Measurements from ENCODE around the gene ACSS2.

The ACSS2 gene

DNA sequence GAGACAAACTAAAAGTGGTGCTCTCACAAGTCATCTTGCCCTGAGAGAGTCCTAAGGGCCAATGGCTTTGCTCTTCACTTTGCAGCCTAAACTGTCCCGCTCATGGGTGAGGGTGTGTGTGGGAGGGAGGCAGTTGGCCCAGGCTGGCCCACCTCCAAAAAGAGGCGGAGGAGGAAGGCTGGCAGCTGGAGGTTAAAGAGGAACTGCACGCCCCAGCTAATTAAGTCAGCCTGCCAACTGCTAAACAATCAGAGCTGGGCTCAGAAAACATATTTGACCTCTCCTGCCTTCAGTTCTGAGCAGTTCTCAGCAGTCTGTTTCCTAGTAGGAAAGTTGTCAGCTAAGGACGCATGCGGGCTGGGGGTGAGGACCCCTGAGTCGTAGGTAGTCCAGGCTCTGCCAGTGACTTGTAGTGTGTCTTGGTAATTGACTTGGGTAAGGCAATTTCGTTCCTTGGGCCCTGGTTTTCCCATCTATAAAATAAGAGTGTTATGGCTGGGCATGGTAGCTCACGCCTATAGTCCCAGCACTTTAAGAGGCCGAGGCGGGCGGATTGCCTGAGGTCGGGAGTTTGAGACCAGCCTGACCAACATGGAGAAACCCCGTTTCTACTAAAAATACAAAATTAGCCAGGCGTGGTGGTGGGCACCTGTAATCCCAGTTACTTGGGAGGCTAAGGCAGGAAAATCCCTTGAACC is 62.2 kb downstream of the ACSS2 start:
- Histone ChIP-seq H3K4me1 (ENCODE audit: insufficient read depth, low read length) (no peaks in the 10 kb centered on the region), H3K27ac (ENCODE audit: low read depth, low read length) (no peak overlapping the region)

DNA sequence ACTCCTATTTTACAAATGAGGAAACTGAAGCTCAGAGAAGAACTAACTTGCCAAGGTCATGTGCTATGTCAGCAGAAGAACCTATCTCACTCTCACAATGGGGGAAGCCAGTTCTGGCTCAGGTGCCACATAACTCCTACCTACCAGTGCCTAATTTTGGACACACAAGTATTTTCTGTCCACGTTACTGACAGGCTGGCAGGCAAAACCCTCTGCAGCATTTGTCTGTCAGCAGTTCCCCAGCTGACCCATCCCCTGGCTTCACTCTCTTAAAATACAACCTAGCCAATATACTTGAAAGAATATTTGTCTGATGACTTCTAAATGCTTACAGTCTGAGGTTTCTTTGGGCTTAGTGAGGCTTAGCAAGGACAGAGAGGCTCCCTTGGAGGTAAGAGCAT is 63.7 kb downstream of the ACSS2 start:
- WGBS, result 88% methylated on average over 1 of the region's 1 CpG
- Histone ChIP-seq H3K9me3 (ENCODE audit: insufficient read depth, low read depth, low read length) (no peaks in the 10 kb centered on the region), H3K9ac (ENCODE audit: low read depth, low read length) (no peak overlapping the region), H3K4me3 (ENCODE audit: low read length) (no peak overlapping the region), H3K27me3 (ENCODE audit: insufficient read depth, low read length) (no peaks in the 10 kb centered on the region), H3K4me1 (ENCODE audit: insufficient read depth, low read length) (no peaks in the 10 kb centered on the region), H3K36me3 (ENCODE audit: insufficient read depth, low read length) (peaks cover 74% of the 10 kb centered on the region), H3K27ac (ENCODE audit: low read depth, low read length) (no peak overlapping the region)

More for the DNA sequence above, 62.2 kb downstream of the ACSS2 start:
- no peaks in the 10 kb centered on the region for H3K27me3 ChIP-seq (ENCODE audit: insufficient read depth, low read length)
- no peak overlapping the region for H3K4me3 ChIP-seq (ENCODE audit: low read length)
- 98% methylated on average over 14 of the region's 14 CpGs for WGBS
- H3K9me3 ChIP-seq (ENCODE audit: insufficient read depth, low read depth, low read length), result no peaks in the 10 kb centered on the region
- peaks cover 69% of the 10 kb centered on the region for H3K36me3 ChIP-seq (ENCODE audit: insufficient read depth, low read length)
- no peak overlapping the region for H3K9ac ChIP-seq (ENCODE audit: low read depth, low read length)

DNA sequence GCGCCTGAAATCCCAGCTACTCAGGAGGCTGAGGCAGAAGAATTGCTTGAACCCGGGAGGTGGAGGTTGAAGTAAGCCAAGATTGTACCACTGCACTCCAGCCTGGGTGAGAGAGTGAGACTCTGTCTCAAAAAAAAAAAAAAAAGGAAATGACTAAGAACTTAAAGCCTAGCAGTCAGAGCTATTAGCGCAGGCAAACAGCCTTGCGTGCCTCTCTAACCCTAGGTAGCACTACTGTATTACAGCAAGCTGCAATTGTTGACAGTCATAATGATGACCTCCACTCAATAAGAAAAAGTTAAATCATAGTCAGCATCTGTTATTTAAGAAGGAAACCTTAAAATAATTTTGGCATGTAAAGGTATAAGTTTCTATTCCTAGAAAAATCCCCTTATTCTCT is 64.8 kb downstream of the ACSS2 start:
- Histone ChIP-seq H3K27me3 (ENCODE audit: insufficient read depth, low read length) (no peaks in the 10 kb centered on the region), H3K4me3 (ENCODE audit: low read length) (no peak overlapping the region), H3K9ac (ENCODE audit: low read depth, low read length) (no peak overlapping the region), H3K27ac (ENCODE audit: low read depth, low read length) (no peak overlapping the region), H3K36me3 (ENCODE audit: insufficient read depth, low read length) (peaks cover 73% of the 10 kb centered on the region), H3K4me1 (ENCODE audit: insufficient read depth, low read length) (no peaks in the 10 kb centered on the region), H3K9me3 (ENCODE audit: insufficient read depth, low read depth, low read length) (no peaks in the 10 kb centered on the region)
- 93% methylated on average over 4 of the region's 4 CpGs for WGBS

DNA sequence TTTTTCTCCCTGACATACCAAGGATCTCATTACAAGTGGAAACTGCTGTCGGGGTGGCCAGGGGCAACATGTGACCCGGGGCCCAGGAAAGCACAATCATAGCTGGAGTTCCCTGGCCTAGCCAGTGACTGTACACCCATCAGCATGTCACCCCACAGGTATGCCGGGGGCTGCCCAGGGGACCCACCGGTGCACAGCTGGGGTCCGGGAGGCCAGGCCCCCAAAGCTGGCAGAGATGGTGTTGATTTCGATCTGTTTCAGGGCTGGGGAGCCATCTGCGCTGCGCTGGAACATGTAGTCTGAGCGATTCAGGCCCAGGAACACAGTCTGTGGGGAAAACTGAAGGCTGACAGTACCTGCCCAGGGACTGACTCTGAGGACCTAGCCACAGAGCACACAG is 65.9 kb downstream of the ACSS2 start:
- Histone ChIP-seq H3K4me3 (ENCODE audit: low read length) (no peak overlapping the region), H3K27ac (ENCODE audit: low read depth, low read length) (no peak overlapping the region), H3K4me1 (ENCODE audit: insufficient read depth, low read length) (no peaks in the 10 kb centered on the region), H3K9me3 (ENCODE audit: insufficient read depth, low read depth, low read length) (no peaks in the 10 kb centered on the region), H3K27me3 (ENCODE audit: insufficient read depth, low read length) (no peaks in the 10 kb centered on the region), H3K9ac (ENCODE audit: low read depth, low read length) (no peak overlapping the region), H3K36me3 (ENCODE audit: insufficient read depth, low read length) (peaks cover 70% of the 10 kb centered on the region)
- 93% methylated on average over 9 of the region's 9 CpGs for WGBS

DNA sequence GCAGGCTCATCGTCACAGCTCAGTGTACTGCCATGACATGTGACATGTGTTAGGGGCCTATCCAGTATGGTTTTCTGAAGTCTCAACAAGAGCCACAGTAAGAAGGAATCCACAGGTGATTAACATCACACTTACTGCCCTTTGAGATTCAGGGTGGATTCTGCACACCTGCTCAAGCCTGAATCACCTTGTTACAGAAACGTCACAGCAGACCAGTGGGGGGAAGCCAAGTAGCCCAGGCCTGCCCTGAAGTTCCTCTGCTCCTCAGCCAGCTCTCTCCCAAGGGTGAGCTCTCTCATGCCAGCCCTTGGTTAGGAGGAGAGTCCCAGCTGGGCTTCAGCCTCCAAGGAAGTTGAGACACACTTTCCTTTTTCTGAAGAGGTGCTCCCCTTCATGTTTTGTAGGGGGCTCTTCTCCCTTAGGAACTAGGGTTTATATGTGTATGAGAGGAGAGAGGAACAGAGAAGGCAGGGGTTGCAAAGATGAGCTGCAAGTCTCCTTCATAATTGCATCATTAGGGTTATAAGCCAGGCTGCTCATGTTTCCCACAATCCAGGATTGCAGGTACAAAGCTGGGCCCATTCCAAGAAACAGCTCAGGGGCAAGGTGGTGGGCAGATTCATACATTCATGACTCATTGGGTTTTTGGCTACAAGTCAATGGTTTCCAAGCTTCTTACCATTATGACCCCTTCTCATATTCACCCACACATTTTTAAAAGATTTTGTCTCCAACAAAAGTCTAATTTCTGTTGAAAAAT is 67.6 kb downstream of the ACSS2 start:
- H3K4me1 ChIP-seq (ENCODE audit: insufficient read depth, low read length), result no peaks in the 10 kb centered on the region
- H3K9ac ChIP-seq (ENCODE audit: low read depth, low read length), result no peak overlapping the region
- H3K9me3 ChIP-seq (ENCODE audit: insufficient read depth, low read depth, low read length), result no peaks in the 10 kb centered on the region
- H3K27ac ChIP-seq (ENCODE audit: low read depth, low read length), result no peak overlapping the region
- no peaks in the 10 kb centered on the region for H3K27me3 ChIP-seq (ENCODE audit: insufficient read depth, low read length)
- 89% methylated on average over 2 of the region's 2 CpGs for WGBS
- H3K4me3 ChIP-seq (ENCODE audit: low read length), result no peak overlapping the region
- peaks cover 63% of the 10 kb centered on the region for H3K36me3 ChIP-seq (ENCODE audit: insufficient read depth, low read length)

DNA sequence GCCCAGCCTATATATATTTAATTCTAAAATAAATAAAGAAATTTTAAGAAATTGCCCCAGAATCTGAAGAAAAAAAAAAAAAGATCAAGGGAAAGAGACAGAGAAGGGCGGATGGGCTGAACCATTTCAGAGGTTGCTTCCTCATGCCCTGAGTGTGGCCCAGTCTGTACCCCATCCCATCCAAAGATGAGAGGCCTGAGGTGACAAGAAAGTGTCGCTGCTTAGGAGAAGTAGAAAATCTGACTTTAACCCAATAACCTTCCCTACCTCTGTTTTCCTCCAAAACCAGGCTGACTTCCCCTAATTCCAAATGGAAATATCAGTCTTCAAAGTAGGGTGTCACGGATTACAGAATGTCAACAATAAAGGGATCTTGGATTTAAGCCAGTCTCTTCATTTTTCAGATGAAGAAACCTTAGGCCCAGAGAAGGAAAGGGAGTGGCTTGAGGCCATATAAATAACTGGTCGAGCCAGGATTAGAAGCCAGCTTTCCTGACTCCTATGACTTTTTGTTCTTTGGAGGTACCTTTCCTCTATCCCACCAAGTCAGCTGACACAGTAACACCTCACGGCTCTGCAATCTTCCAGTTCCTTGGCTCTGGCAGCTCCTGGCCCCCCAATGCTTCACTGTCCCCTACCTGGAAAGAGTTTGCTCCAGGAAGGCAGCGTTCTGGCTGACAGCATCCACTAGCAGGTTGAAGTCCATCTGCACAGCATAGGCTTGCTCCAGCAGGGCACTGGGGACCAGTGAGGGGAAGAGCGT is 69.1 kb downstream of the ACSS2 start:
- no peaks in the 10 kb centered on the region for H3K9me3 ChIP-seq (ENCODE audit: insufficient read depth, low read depth, low read length)
- H3K36me3 ChIP-seq (ENCODE audit: insufficient read depth, low read length), result peaks cover 62% of the 10 kb centered on the region
- H3K9ac ChIP-seq (ENCODE audit: low read depth, low read length), result no peak overlapping the region
- WGBS, result 92% methylated on average over 7 of the region's 7 CpGs
- no peaks in the 10 kb centered on the region for H3K27me3 ChIP-seq (ENCODE audit: insufficient read depth, low read length)
- H3K27ac ChIP-seq (ENCODE audit: low read depth, low read length), result no peak overlapping the region
- no peak overlapping the region for H3K4me3 ChIP-seq (ENCODE audit: low read length)
- H3K4me1 ChIP-seq (ENCODE audit: insufficient read depth, low read length), result no peaks in the 10 kb centered on the region

DNA sequence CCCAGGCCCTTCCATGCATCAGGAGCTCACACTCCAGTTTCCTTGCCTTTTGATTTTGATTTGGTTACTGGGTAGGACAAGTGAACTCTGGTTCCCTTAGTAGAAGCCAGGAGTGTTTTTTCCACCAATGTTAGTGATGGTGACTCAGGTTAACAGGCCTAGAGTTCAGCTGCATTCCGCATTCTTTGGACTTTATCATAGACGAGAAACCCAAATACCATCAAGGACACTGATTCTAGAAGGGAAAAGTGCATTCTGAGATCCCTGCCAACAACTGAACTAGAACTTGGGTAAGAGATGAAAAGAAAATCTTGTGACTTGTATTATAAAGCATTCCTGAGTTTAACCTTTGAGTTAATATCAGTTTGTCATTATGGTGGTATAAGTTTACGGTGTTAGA is 70.2 kb downstream of the ACSS2 start:
- no peak overlapping the region for H3K4me3 ChIP-seq (ENCODE audit: low read length)
- no peaks in the 10 kb centered on the region for H3K9me3 ChIP-seq (ENCODE audit: insufficient read depth, low read depth, low read length)
- H3K27ac ChIP-seq (ENCODE audit: low read depth, low read length), result no peak overlapping the region
- H3K4me1 ChIP-seq (ENCODE audit: insufficient read depth, low read length), result no peaks in the 10 kb centered on the region
- no peaks in the 10 kb centered on the region for H3K27me3 ChIP-seq (ENCODE audit: insufficient read depth, low read length)
- 93% methylated on average over 3 of the region's 3 CpGs for WGBS
- H3K9ac ChIP-seq (ENCODE audit: low read depth, low read length), result no peak overlapping the region
- peaks cover 59% of the 10 kb centered on the region for H3K36me3 ChIP-seq (ENCODE audit: insufficient read depth, low read length)

DNA sequence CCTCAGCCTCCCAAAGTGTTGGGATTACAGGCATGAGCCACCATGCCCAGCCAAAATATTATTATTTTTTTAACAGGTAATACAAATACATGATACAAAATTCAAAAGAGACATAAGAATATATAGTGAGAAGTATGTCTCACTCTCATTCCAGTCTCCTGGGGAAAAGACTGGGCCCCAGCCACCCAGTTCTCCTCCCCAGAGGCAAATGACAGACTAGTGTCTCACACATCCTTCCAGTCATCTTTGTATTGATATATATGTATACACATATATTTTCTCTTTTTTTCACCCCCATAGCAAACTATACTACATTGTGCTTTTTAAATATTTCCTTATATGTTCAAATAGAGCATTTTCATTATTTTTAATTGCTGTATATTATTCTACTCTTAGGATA is 70.9 kb downstream of the ACSS2 start:
- no peaks in the 10 kb centered on the region for H3K27me3 ChIP-seq (ENCODE audit: insufficient read depth, low read length)
- peaks cover 54% of the 10 kb centered on the region for H3K36me3 ChIP-seq (ENCODE audit: insufficient read depth, low read length)
- H3K4me3 ChIP-seq (ENCODE audit: low read length), result no peak overlapping the region
- H3K4me1 ChIP-seq (ENCODE audit: insufficient read depth, low read length), result no peaks in the 10 kb centered on the region
- H3K9me3 ChIP-seq (ENCODE audit: insufficient read depth, low read depth, low read length), result no peaks in the 10 kb centered on the region
- no peak overlapping the region for H3K27ac ChIP-seq (ENCODE audit: low read depth, low read length)
- H3K9ac ChIP-seq (ENCODE audit: low read depth, low read length), result no peak overlapping the region

DNA sequence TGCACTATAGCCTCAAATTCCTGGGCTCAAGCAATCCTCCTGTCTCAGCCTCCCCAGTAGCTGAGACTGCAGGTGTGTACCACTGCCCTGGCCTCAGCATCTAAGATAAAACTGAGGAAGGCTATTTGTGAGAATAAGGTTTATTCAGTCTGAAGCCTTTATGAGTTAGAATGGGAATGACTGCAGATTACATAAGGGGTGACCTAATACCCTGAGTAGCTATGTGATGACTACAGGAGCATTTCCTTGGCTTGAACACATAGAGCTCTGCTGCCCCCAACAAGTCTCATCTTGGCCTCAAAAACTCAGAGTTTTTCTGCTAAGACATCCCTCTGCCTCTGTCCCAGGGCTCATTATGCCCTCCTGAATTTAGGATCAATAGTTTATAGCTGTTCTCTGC is 71.6 kb downstream of the ACSS2 start:
- no peaks in the 10 kb centered on the region for H3K9me3 ChIP-seq (ENCODE audit: insufficient read depth, low read depth, low read length)
- H3K27me3 ChIP-seq (ENCODE audit: insufficient read depth, low read length), result no peaks in the 10 kb centered on the region
- no peaks in the 10 kb centered on the region for H3K4me1 ChIP-seq (ENCODE audit: insufficient read depth, low read length)
- peaks cover 49% of the 10 kb centered on the region for H3K36me3 ChIP-seq (ENCODE audit: insufficient read depth, low read length)
- H3K4me3 ChIP-seq (ENCODE audit: low read length), result no peak overlapping the region
- no peak overlapping the region for H3K9ac ChIP-seq (ENCODE audit: low read depth, low read length)
- no peak overlapping the region for H3K27ac ChIP-seq (ENCODE audit: low read depth, low read length)

DNA sequence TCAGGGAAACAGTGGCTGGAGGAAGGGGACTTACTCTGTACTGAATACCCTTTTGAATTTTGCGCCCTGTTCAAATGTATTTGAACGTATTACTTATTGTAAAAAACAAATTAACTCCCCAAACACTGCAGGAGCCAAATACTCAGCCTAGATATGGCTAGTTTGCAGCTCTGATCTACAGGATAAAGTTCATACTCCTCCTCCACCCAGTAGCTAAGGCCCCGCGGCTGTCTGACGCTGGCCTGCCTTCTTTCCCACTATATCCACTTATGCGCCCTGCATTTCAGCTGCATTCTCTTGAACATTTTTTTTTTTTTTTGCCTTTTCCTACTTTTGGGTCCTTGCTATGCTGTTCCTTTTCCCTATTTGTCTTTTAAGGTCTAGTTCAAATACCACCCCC is 72.7 kb downstream of the ACSS2 start:
- no peak overlapping the region for H3K4me3 ChIP-seq (ENCODE audit: low read length)
- H3K9me3 ChIP-seq (ENCODE audit: insufficient read depth, low read depth, low read length), result no peaks in the 10 kb centered on the region
- H3K4me1 ChIP-seq (ENCODE audit: insufficient read depth, low read length), result no peaks in the 10 kb centered on the region
- no peak overlapping the region for H3K27ac ChIP-seq (ENCODE audit: low read depth, low read length)
- no peaks in the 10 kb centered on the region for H3K27me3 ChIP-seq (ENCODE audit: insufficient read depth, low read length)
- WGBS, result 91% methylated on average over 6 of the region's 6 CpGs
- H3K36me3 ChIP-seq (ENCODE audit: insufficient read depth, low read length), result peaks cover 39% of the 10 kb centered on the region
- no peak overlapping the region for H3K9ac ChIP-seq (ENCODE audit: low read depth, low read length)

DNA sequence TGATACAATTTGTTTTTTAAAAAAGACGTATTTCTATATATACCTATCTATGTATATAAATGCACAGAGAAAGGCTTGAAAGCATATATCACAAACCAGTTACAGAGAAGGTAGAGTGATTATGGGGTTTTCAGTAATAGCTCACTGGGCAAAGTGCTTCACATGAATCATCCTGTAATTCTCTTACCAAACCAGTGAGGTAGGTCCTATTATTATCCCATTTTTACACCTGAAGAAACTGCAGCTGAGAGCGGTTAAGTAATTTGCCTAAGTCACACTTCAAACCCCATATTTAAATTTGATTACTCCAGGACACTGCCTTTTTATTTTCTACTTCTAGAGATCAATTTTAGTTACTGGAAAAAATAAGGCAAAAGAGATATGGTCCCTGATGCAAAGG is 74.8 kb downstream of the ACSS2 start:
- H3K4me3 ChIP-seq (ENCODE audit: low read length), result no peak overlapping the region
- H3K4me1 ChIP-seq (ENCODE audit: insufficient read depth, low read length), result peaks cover 7% of the 10 kb centered on the region
- H3K27me3 ChIP-seq (ENCODE audit: insufficient read depth, low read length), result no peaks in the 10 kb centered on the region
- H3K36me3 ChIP-seq (ENCODE audit: insufficient read depth, low read length), result peaks cover 22% of the 10 kb centered on the region
- no peak overlapping the region for H3K27ac ChIP-seq (ENCODE audit: low read depth, low read length)
- no peaks in the 10 kb centered on the region for H3K9me3 ChIP-seq (ENCODE audit: insufficient read depth, low read depth, low read length)
- WGBS, result 100% methylated on average over 1 of the region's 2 CpGs
- H3K9ac ChIP-seq (ENCODE audit: low read depth, low read length), result no peak overlapping the region
